Bronchial epithelial cell (primary cell): ENCODE measurements around the gene FAM240B. TPM values are rescaled to one million over a fixed set of nuclear protein-coding genes. Genes with fewer than 3 reads are reported as not detected.

Source experiments
- DNase-seq: peaks from one replicate; pipeline ENCODE4 v3.0.0-alpha.2; 2010; ENCODE audit warnings: low read depth
- FAIRE-seq: peaks from 2 replicates; lab custom pipeline; 2011; peaks lifted over from hg19 to GRCh38; lab: Jason Lieb, UNC
- H3K27me3 ChIP-seq: 2 replicates; pipeline ENCODE4 v1.5.1; 2011; ENCODE audit warnings: low read length; ENCODE audit not compliant: control insufficient read depth, insufficient read depth
- H3K36me3 ChIP-seq: 2 replicates; pipeline ENCODE4 v1.5.1; 2011; ENCODE audit warnings: low read length; ENCODE audit not compliant: control insufficient read depth, insufficient read depth
- H3K4me3 ChIP-seq: 2 replicates; pipeline ENCODE4 v1.5.1; 2011; ENCODE audit warnings: mild to moderate bottlenecking, low read depth, low read length, control low read depth
- CTCF ChIP-seq: IDR thresholded peaks from 2 replicates; pipeline ENCODE4 v1.5.1; 2011; ENCODE audit warnings: mild to moderate bottlenecking, moderate library complexity, low read length, control low read depth, inconsistent platforms; ENCODE audit not compliant: insufficient read depth, severe bottlenecking
- total RNA-seq: library from RNA; depleted of rRNA; stranded (reverse); fragments of >200 nt; gene quantifications from 2 replicates; pipeline ENCODE4 v1.2.1, GENCODE V29; 2014

Gene FAM240B
- total RNA-seq, 1 donor from 2014 or later: not detected

GRCh38 chr9:38651400-38652042 lies 68.4 kb downstream of the FAM240B start:
- DNase-seq (no peak), FAIRE-seq (no peak)
- no peak overlapping the region for H3K4me3 ChIP-seq
- H3K36me3 ChIP-seq: no peaks in the 10 kb centered on the region
- no peak for TF ChIP-seq CTCF
- H3K27me3 ChIP-seq: peaks cover 2% of the 10 kb centered on the region

GRCh38 chr9:38650564-38650963 lies 69.4 kb downstream of the FAM240B start:
- no peak for TF ChIP-seq CTCF

GRCh38 chr9:38649731-38650363 lies 70.1 kb downstream of the FAM240B start:
- no peak overlapping the region for H3K4me3 ChIP-seq
- no peak for TF ChIP-seq CTCF
- FAIRE-seq (no peak), DNase-seq (no peak)
- no peaks in the 10 kb centered on the region for H3K36me3 ChIP-seq
- H3K27me3 ChIP-seq: peaks cover 2% of the 10 kb centered on the region

More at GRCh38 chr9:38650564-38650963, 69.4 kb downstream of the FAM240B start:
- Histone ChIP-seq H3K4me3 (no peak overlapping the region), H3K36me3 (no peaks in the 10 kb centered on the region), H3K27me3 (peaks cover 2% of the 10 kb centered on the region)
- FAIRE-seq: no peak
- DNase-seq: no peak

- no peak for FAIRE-seq
Observed at GRCh38 chr9:38644601-38645000, 75.3 kb downstream of the FAM240B start.

More at GRCh38 chr9:38644601-38645000, 75.3 kb downstream of the FAM240B start:
- no peaks in the 10 kb centered on the region for H3K27me3 ChIP-seq
- no peak overlapping the region for H3K4me3 ChIP-seq
- no peak for TF ChIP-seq CTCF
- DNase-seq: no peak
- H3K36me3 ChIP-seq: no peaks in the 10 kb centered on the region

Other genes starting within 250 kb of the FAM240B start
- gene ANKRD18A, start 99.5 kb downstream of the FAM240B start, total RNA-seq: 1.6 and 3.3 TPM in 2 replicates